NCI-H446 treated with DMSO at 0.1 percent for 48 hours (cell line): Measurements from ENCODE around the gene SLC6A18.
"Not testable (repeated sequence)": the region's sequence is repeated elsewhere in the genome, so short reads cannot be mapped to it uniquely, and the experiment has no call there.

Experiments
- DNase-seq: peaks from one replicate; lab custom pipeline; 2025; lab: John Stamatoyannopoulos, UW

The SLC6A18 gene

GRCh38 chr5:1254196-1254595 lies 29.0 kb downstream of the SLC6A18 start:
- no peak for DNase-seq

- DNase-seq = no peak
Measured at GRCh38 chr5:1255081-1255561, 29.9 kb downstream of the SLC6A18 start.

- no peak for DNase-seq
Measured at GRCh38 chr5:1256776-1257175, 31.6 kb downstream of the SLC6A18 start.

GRCh38 chr5:1257363-1257762 lies 32.2 kb downstream of the SLC6A18 start:
- DNase-seq = no peak

- no peak for DNase-seq
Measured at GRCh38 chr5:1257841-1258240, 32.7 kb downstream of the SLC6A18 start.

- no peak for DNase-seq
Measured at GRCh38 chr5:1259806-1260480, 34.8 kb downstream of the SLC6A18 start.

GRCh38 chr5:1261643-1262042 lies 36.5 kb downstream of the SLC6A18 start:
- DNase-seq = no peak

GRCh38 chr5:1262381-1262780 lies 37.2 kb downstream of the SLC6A18 start:
- DNase-seq = no peak

GRCh38 chr5:1264211-1264610 lies 39.0 kb downstream of the SLC6A18 start:
- DNase-seq = no peak

- DNase-seq = no peak
Measured at GRCh38 chr5:1265026-1265425, 39.8 kb downstream of the SLC6A18 start.

- DNase-seq = no peak
Measured at GRCh38 chr5:1265461-1266455, 40.6 kb downstream of the SLC6A18 start.

GRCh38 chr5:1266791-1267190 lies 41.6 kb downstream of the SLC6A18 start:
- no peak for DNase-seq

- not testable (repeated sequence) for DNase-seq
Measured at GRCh38 chr5:1267464-1267863, 42.3 kb downstream of the SLC6A18 start.

- no peak for DNase-seq
Measured at GRCh38 chr5:1268056-1268455, 42.9 kb downstream of the SLC6A18 start.

GRCh38 chr5:1268666-1269065 lies 43.5 kb downstream of the SLC6A18 start:
- no peak for DNase-seq

- no peak for DNase-seq
Measured at GRCh38 chr5:1270426-1270825, 45.2 kb downstream of the SLC6A18 start.

GRCh38 chr5:1270933-1271914 lies 46.0 kb downstream of the SLC6A18 start:
- no peak for DNase-seq

- no peak for DNase-seq
Measured at GRCh38 chr5:1272201-1272600, 47.0 kb downstream of the SLC6A18 start.

GRCh38 chr5:1273745-1274144 lies 48.6 kb downstream of the SLC6A18 start:
- DNase-seq = no peak

GRCh38 chr5:1274471-1274870 lies 49.3 kb downstream of the SLC6A18 start:
- no peak for DNase-seq
